Measurements from ENCODE around the gene BTRC.

Gene BTRC

DNA sequence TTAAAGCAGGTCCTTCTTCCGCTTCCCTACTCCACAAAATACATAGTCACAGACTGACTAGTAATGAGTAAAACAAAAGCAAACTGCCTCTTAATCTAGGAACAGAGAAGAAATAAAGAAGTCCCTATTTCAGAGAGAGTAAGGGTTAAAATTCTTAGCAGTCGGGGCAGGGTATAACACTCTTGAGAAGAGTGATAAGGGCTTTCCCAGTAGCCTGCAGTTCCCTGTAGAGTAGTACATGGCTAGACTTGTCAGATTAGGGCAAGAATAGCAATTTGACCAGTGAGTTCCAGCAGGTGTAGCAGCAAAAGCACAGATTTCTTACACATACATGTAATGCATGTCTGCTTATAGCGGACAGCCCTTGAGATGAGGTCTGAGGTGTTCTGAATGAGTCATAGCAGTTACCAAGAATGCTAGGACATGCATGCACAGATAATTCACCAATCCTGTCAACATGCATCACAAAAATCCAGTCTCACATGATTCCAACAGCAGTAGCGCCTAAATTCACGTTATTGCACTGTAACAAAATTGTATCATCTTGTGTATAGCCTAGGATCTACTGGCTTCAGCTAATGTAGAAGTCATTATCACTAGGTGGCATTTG, 40.7 kb downstream of the BTRC start:
- no peak overlapping the region for H3K4me3 ChIP-seq (ENCODE audit: low read depth, low read length)
- TF ChIP-seq, protein P1, sequence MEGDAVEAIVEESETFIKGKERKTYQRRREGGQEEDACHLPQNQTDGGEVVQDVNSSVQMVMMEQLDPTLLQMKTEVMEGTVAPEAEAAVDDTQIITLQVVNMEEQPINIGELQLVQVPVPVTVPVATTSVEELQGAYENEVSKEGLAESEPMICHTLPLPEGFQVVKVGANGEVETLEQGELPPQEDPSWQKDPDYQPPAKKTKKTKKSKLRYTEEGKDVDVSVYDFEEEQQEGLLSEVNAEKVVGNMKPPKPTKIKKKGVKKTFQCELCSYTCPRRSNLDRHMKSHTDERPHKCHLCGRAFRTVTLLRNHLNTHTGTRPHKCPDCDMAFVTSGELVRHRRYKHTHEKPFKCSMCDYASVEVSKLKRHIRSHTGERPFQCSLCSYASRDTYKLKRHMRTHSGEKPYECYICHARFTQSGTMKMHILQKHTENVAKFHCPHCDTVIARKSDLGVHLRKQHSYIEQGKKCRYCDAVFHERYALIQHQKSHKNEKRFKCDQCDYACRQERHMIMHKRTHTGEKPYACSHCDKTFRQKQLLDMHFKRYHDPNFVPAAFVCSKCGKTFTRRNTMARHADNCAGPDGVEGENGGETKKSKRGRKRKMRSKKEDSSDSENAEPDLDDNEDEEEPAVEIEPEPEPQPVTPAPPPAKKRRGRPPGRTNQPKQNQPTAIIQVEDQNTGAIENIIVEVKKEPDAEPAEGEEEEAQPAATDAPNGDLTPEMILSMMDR (IDR thresholded peaks at IDR 0.05; ENCODE audit: low read depth, low read length), result no peak

GRCh38 chr10:101397140-101397539, 43.2 kb downstream of the BTRC start:
- H3K4me3 ChIP-seq (ENCODE audit: low read depth, low read length), result no peak overlapping the region
- TF ChIP-seq, protein P1 (IDR thresholded peaks at IDR 0.05; ENCODE audit: low read depth, low read length), result no peak

GRCh38 chr10:101400585-101400984, 46.6 kb downstream of the BTRC start:
- H3K4me3 ChIP-seq (ENCODE audit: low read depth, low read length), result no peak overlapping the region
- TF ChIP-seq, protein P1 (IDR thresholded peaks at IDR 0.05; ENCODE audit: low read depth, low read length), result no peak

- no peak overlapping the region for H3K4me3 ChIP-seq (ENCODE audit: low read depth, low read length)
- TF ChIP-seq, protein P1 (IDR thresholded peaks at IDR 0.05; ENCODE audit: low read depth, low read length), result no peak
Measured at GRCh38 chr10:101402711-101403110, 48.7 kb downstream of the BTRC start.

DNA sequence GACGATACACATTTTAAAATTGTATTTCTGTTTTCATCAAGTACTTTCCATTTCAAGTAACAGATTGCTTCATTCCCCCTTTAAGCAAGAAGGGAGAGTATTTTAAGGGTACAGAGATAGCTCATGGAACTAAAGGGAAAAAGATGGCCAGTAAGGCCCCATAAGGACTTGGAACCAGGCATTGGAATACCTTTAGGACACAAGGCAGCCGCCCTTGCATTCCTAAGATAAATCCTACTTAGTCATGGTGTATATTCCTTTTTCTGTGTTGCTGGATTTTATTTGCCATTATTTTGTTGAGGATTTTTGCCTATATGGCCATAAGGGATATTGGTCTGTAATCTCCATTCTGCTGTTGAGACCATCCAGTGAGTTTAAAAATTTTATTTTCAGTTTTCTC, 49.2 kb downstream of the BTRC start:
- TF ChIP-seq, protein P1 (IDR thresholded peaks at IDR 0.05; ENCODE audit: low read depth, low read length), result no peak
- H3K4me3 ChIP-seq (ENCODE audit: low read depth, low read length), result no peak overlapping the region

- H3K4me3 ChIP-seq (ENCODE audit: low read depth, low read length), result no peak overlapping the region
Measured at GRCh38 chr10:101405001-101405400, 51.0 kb downstream of the BTRC start.

DNA sequence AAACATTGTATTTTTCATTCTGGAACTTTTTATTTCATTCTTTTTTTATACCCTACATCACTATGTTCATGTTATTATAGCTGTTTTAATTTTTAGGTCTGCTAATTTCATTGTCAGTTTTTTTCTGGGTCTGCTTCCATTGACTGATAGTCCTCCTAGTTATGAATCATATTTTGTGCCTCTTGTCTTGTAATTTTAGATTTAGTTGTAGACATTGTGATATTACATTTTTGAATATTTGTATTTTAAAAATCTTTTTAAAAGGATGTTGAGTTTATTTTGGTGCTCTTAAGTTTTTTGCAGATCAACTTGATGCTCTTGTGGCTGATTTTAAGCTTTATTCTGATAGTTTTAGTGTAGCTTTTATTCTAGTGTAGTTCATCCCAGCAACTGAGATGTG, 57.6 kb downstream of the BTRC start:
- TF ChIP-seq, protein P1 (IDR thresholded peaks at IDR 0.05; ENCODE audit: low read depth, low read length), result no peak
- no peak overlapping the region for H3K4me3 ChIP-seq (ENCODE audit: low read depth, low read length)

More at GRCh38 chr10:101405001-101405400, 51.0 kb downstream of the BTRC start:
- TF ChIP-seq, protein P1 (IDR thresholded peaks at IDR 0.05; ENCODE audit: low read depth, low read length), result no peak

Data from WI38 (cell line).